Tibial nerve (tissue), 3 donors: Measurements from ENCODE around the gene CHCHD1.
"Not testable (repeated sequence)": the region's sequence is repeated elsewhere in the genome, so short reads cannot be mapped to it uniquely, and the experiment has no call there.

Experiments used
- POLR2A ChIP-seq, 2 donors: fragments of 450-650 bp; IDR thresholded peaks; one replicate each; pipeline ENCODE4 v1.6.1; 2017; ENCODE audit warnings: antibody characterized with exemption in 2 of 2, mild to moderate bottlenecking in 2 of 2, moderate library complexity in 2 of 2
- TF ChIP-seq, protein P1 (sequence below), 5 experiments: fragments of 200-600 bp in 3 of 5; fragments of 450-650 bp in 2 of 5; sonication (generic) in 3 of 5; IDR thresholded peaks; one replicate each; pipeline ENCODE4 v1.5.1; 2016 to 2019; ENCODE audit warnings: antibody characterized with exemption in 5 of 5, mild to moderate bottlenecking in 3 of 5, moderate library complexity in 2 of 5

DNA sequence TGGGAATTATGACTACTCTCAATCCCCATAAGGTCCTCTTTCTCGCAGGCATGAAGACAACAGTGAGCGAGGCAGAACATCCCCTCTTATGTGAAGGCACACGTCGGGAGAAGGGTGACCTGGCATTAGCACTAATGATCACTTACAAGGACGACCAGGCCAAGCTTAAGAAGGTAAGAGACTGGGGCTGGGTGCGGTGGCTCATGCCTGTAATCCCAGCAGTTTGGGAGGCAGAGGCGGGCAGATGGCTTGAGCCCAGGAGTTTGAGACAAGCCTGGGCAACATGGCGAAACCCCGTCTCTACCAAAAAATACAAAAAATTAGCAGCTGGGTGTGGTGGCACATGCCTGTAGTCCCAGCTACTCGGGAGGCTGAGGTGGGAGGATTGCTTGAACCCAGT, 13.6 kb downstream of the CHCHD1 start:
- TF ChIP-seq, protein P1, sequence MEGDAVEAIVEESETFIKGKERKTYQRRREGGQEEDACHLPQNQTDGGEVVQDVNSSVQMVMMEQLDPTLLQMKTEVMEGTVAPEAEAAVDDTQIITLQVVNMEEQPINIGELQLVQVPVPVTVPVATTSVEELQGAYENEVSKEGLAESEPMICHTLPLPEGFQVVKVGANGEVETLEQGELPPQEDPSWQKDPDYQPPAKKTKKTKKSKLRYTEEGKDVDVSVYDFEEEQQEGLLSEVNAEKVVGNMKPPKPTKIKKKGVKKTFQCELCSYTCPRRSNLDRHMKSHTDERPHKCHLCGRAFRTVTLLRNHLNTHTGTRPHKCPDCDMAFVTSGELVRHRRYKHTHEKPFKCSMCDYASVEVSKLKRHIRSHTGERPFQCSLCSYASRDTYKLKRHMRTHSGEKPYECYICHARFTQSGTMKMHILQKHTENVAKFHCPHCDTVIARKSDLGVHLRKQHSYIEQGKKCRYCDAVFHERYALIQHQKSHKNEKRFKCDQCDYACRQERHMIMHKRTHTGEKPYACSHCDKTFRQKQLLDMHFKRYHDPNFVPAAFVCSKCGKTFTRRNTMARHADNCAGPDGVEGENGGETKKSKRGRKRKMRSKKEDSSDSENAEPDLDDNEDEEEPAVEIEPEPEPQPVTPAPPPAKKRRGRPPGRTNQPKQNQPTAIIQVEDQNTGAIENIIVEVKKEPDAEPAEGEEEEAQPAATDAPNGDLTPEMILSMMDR (IDR thresholded peaks at IDR 0.05) = not testable (repeated sequence)
- not testable (repeated sequence) for TF ChIP-seq POLR2A (IDR thresholded peaks at IDR 0.05)
